ENCODE measurements around the gene ALDH3A2.
"Not testable (repeated sequence)": the region's sequence is repeated elsewhere in the genome, so short reads cannot be mapped to it uniquely, and the experiment has no call there.

ALDH3A2 gene

DNA sequence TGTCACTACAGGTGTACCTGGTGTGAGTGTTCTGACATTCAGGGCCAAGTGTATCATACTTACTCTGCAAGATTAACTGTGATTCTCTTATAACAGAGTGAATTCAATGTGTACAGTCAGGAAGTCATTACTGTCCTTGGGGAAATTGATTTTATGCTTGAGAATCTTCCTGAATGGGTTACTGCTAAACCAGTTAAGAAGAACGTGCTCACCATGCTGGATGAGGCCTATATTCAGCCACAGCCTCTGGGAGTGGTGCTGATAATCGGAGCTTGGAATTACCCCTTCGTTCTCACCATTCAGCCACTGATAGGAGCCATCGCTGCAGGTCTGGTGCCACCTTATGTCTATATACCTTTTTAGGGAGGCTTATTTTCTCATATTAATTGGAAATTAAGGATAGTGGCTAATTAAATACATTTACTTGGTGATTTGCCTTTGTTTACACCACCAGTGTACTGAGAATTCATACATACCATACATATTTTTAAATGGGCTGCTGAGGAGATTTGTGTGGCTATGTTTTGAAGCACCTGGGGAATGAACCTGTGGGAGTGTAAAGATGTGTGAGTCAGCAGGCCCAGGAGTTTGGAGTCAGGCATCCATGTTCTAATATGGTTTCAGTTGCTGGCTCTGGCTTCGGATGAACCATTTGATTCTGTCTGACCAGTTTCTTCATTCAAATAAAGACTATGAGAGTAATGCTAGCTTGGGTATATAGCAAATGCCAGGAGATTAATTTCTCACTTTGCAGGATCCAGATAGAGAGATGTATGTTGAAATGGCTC is 3.1 kb downstream of the ALDH3A2 start:
- DNase-seq: no peak

GRCh38 chr17:19652595-19652994 is 4.0 kb downstream of the ALDH3A2 start:
- DNase-seq: no peak

GRCh38 chr17:19654342-19654886 is 5.9 kb downstream of the ALDH3A2 start:
- no peak for DNase-seq

GRCh38 chr17:19654896-19655295 is 6.3 kb downstream of the ALDH3A2 start:
- DNase-seq: no peak

GRCh38 chr17:19656336-19656735 is 7.8 kb downstream of the ALDH3A2 start:
- DNase-seq: no peak

GRCh38 chr17:19656851-19657581 is 8.5 kb downstream of the ALDH3A2 start:
- no peak for DNase-seq

- DNase-seq: no peak
Observed at GRCh38 chr17:19659366-19660177, 11.0 kb downstream of the ALDH3A2 start.

DNA sequence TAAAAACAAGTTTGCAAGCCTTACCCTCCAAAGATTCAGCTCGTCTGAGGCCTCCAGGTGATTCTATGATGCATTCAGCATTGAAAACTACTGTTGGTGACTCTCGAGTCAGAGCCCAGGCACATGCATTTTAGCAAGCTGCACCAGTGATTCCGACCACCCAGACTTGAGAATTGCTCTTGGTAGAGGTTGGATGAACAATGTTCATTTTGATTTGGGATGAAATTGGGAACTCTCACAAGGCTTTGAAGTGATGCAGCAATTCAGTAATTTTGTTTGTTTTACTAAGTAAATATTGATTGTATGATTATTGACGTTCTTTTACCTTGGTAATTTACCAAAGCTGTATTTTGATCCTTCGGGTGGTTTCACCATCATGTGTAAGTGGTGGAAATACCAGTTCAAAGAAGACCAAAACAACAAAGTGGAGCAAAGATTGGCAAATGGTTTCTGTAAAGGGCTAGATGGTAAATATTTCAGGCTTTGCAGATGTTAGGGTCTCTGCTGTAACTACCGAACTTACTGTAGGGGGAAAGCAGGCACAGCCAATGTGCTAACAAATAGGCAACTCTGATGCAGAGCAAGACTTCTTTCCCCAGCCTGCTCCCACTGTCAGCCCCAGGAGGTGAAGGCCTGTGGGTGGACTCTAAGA is 11.8 kb downstream of the ALDH3A2 start:
- no peak for DNase-seq

- DNase-seq: no peak
Observed at GRCh38 chr17:19661121-19661520, 12.6 kb downstream of the ALDH3A2 start.

DNA sequence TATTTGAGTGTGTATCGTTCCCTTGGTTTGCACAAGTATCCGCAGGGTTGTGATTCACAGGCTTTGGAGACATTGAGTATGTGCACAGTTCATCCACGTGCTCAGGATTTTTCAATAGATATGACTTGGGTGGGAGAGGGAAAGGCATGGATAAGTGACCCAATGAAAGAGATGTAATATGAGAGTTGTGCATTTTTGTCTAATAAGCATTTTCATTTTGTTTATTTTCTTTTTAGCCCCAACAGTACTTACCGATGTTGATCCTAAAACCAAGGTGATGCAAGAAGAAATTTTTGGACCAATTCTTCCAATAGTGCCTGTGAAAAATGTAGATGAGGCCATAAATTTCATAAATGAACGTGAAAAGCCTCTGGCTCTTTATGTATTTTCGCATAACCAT is 14.5 kb downstream of the ALDH3A2 start:
- DNase-seq: no peak

GRCh38 chr17:19664136-19664820 is 15.7 kb downstream of the ALDH3A2 start:
- no peak for DNase-seq

GRCh38 chr17:19664821-19665181 is 16.2 kb downstream of the ALDH3A2 start:
- no peak for DNase-seq

DNA sequence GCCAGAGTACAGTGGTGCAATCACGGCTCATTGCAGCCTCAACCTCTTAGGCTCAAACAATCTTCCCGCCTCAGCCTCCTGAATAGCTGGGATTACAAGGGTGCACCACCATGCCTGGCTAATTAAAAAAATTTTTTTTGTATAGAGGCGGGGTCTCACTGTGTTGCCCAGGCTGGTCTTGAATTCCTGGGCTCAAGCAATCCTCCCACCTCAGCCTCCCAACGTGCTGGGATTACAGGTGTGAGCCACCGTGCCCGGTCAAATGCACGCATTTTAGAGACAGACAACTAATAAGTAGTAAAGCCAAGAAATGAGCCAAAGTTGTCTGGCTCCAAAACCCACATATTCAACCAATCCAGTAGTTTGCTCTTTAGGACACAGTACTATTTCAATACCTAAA is 21.1 kb downstream of the ALDH3A2 start:
- not testable (repeated sequence) for DNase-seq

- DNase-seq: no peak
Observed at GRCh38 chr17:19670908-19671307, 22.4 kb downstream of the ALDH3A2 start.

GRCh38 chr17:19671433-19671832 is 22.9 kb downstream of the ALDH3A2 start:
- no peak for DNase-seq

DNA sequence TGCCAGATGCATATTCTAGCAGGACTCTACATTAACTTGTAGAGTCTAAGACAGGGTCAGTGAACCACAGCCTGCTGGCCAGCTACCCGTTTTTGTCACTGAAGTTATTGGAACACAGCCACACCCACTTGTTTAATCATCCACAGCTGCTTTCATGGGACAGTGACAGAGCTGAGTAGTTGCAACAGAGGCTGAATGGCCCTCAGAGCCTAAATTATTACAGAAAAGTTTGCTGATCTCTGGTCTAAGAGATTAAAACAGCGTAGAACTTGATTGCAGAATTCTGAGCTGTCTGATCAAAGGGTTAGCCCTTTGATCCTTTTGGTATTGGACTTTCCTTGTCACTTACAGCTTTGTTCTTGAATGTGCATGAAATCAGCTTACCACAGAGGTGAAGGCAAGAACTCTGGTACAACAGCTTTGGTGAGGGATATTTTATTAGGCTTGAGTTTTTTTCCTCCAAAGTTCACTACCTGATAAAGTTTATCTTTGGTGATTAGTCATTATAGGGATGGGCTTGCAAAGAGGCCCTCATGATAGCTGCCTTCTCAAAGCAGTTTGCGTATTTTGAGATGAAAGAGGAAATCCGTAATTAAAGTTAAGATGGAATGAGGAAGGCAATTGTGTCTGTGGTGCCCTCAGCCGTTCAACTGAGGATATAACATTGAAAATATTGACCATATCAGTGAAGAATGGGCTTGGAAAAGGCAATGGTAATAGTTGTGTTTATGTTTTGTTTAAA is 23.6 kb downstream of the ALDH3A2 start:
- DNase-seq: no peak

GRCh38 chr17:19673623-19674022 is 25.1 kb downstream of the ALDH3A2 start:
- no peak for DNase-seq

- no peak for DNase-seq
Observed at GRCh38 chr17:19676896-19677295, 28.3 kb downstream of the ALDH3A2 start.

GRCh38 chr17:19677736-19678379 is 29.3 kb downstream of the ALDH3A2 start:
- no peak for DNase-seq

- DNase-seq: no peak
Observed at GRCh38 chr17:19678581-19679453, 30.3 kb downstream of the ALDH3A2 start.

Measured in NCI-H2081 treated with DMSO at 0.1 percent for 48 hours (cell line).